IMR-90 (cell line): Measurements from ENCODE around the gene RAB11A. TPM values are rescaled to one million over a fixed set of nuclear protein-coding genes. Genes with fewer than 3 reads are reported as not detected.

ENCODE experiments used
- ATAC-seq: fragments of 200-7000 bp; cut with Tn5 transposase; 2 replicates; pipeline ENCODE4 v1.9.1; 2020; ENCODE audit warnings: low read depth, mild to moderate bottlenecking, moderate library complexity
- BruUV-seq: library from RNA; stranded (reverse); fragments of 400-500 nt; replicated peaks from 2 replicates; lab custom pipeline; 2021; lab: Mats Ljungman, UMichigan
- CTCF ChIA-PET: fragments of 300-600 bp; formaldehyde crosslinking; extraction: SDS; loops from one replicate; lab custom pipeline; 2021; ENCODE audit warnings: antibody characterized with exemption; lab: Yijun Ruan, JAX
- POLR2A ChIA-PET: fragments of 300-600 bp; sonication (Branson Sonifier 250); formaldehyde crosslinking; loops from one replicate; lab custom pipeline; 2022; ENCODE audit warnings: antibody characterized with exemption; ENCODE audit not compliant: unreplicated experiment; lab: Charles Lee
- DNase-seq: peaks from one replicate; pipeline ENCODE4 v3.0.0; 2013
- H2AFZ ChIP-seq: replicated peaks from 2 replicates; pipeline ENCODE3; 2013; ENCODE audit warnings: low read length, mild to moderate bottlenecking; ENCODE audit not compliant: poor library complexity
- H2AK5ac ChIP-seq: 2 replicates; pipeline ENCODE4 v1.6.1; 2013; ENCODE audit warnings: low read depth, low read length, inconsistent platforms
- H2AK9ac ChIP-seq: replicated peaks from 2 replicates; pipeline ENCODE3; 2013; ENCODE audit warnings: mild to moderate bottlenecking, low read depth, low read length, moderate library complexity; ENCODE audit not compliant: poor library complexity
- H2BK120ac ChIP-seq: 2 replicates; pipeline ENCODE4 v1.6.1; 2013; ENCODE audit warnings: low read depth, low read length, inconsistent platforms
- H2BK15ac ChIP-seq: 3 replicates; pipeline ENCODE4 v1.6.1; 2013; ENCODE audit warnings: low read depth, low read length, inconsistent platforms
- H2BK20ac ChIP-seq: 2 replicates; pipeline ENCODE4 v1.6.1; 2013; ENCODE audit warnings: low read depth, mild to moderate bottlenecking, inconsistent platforms, low read length, moderate library complexity
- H2BK5ac ChIP-seq: 2 replicates; pipeline ENCODE4 v1.6.1; 2013; ENCODE audit warnings: mild to moderate bottlenecking, low read depth, low read length, inconsistent platforms; ENCODE audit not compliant: poor library complexity, severe bottlenecking
- H3K14ac ChIP-seq: replicated peaks from 2 replicates; pipeline ENCODE4 v1.6.1; 2013; ENCODE audit warnings: low read depth, low read length, inconsistent platforms
- H3K18ac ChIP-seq: 2 replicates; pipeline ENCODE4 v1.6.1; 2013; ENCODE audit warnings: low read depth, low read length, control low read depth
- H3K23ac ChIP-seq: 2 replicates; pipeline ENCODE4 v1.6.1; 2013; ENCODE audit warnings: low read depth, low read length, inconsistent platforms
- H3K27ac ChIP-seq: 2 replicates; pipeline ENCODE4 v1.5.1; 2013; ENCODE audit warnings: mild to moderate bottlenecking, control low read depth, low read length; ENCODE audit not compliant: insufficient read depth
- H3K27me3 ChIP-seq: 2 replicates; pipeline ENCODE4 v1.6.1; 2013; ENCODE audit warnings: low read length; ENCODE audit not compliant: control insufficient read depth, insufficient read depth
- H3K36me3 ChIP-seq: 2 replicates; pipeline ENCODE4 v1.6.1; 2013; ENCODE audit warnings: low read length, mixed read lengths; ENCODE audit not compliant: control insufficient read depth, insufficient read depth
- H3K4ac ChIP-seq: 2 replicates; pipeline ENCODE4 v1.6.1; 2013; ENCODE audit warnings: low read depth, low read length, inconsistent platforms
- H3K4me1 ChIP-seq: 2 replicates; pipeline ENCODE4 v1.6.1; 2013; ENCODE audit warnings: low read length, mixed read lengths; ENCODE audit not compliant: control insufficient read depth, insufficient read depth
- H3K4me2 ChIP-seq: 2 replicates; pipeline ENCODE4 v1.6.1; 2013; ENCODE audit warnings: low read depth, mild to moderate bottlenecking, control low read depth, low read length, moderate library complexity
- H3K4me3 ChIP-seq: 2 replicates; pipeline ENCODE4 v1.5.1; 2013; ENCODE audit warnings: low read depth, mild to moderate bottlenecking, control low read depth, low read length, moderate library complexity; ENCODE audit not compliant: insufficient read depth
- H3K56ac ChIP-seq: 2 replicates; pipeline ENCODE4 v1.6.1; 2013; ENCODE audit warnings: low read length, inconsistent platforms; ENCODE audit not compliant: insufficient read depth; ENCODE audit errors: extremely low read depth
- H3K79me1 ChIP-seq, 2 experiments: 2 replicates each; pipeline ENCODE4 v1.6.1; 2013; ENCODE audit warnings: low read length in 2 of 2, inconsistent platforms in 1 of 2, low read depth in 1 of 2
- H3K9ac ChIP-seq: 2 replicates; pipeline ENCODE4 v1.6.1; 2013; ENCODE audit warnings: low read depth, low read length, control low read depth
- H3K9me1 ChIP-seq: 2 replicates; pipeline ENCODE4 v1.6.1; 2013; ENCODE audit warnings: low read length, inconsistent platforms; ENCODE audit not compliant: insufficient read depth
- H3K9me3 ChIP-seq: 2 replicates; pipeline ENCODE4 v1.6.1; 2013; ENCODE audit warnings: low read length; ENCODE audit not compliant: control insufficient read depth, insufficient read depth
- H4K20me1 ChIP-seq: 2 replicates; pipeline ENCODE4 v1.6.1; 2013; ENCODE audit warnings: low read length, inconsistent platforms; ENCODE audit not compliant: insufficient read depth
- H4K5ac ChIP-seq: 2 replicates; pipeline ENCODE4 v1.6.1; 2013; ENCODE audit warnings: mild to moderate bottlenecking, low read depth, low read length, control low read depth
- H4K8ac ChIP-seq, 2 experiments: 2 replicates each; pipeline ENCODE4 v1.6.1; 2013; ENCODE audit warnings: low read depth in 2 of 2, low read length in 2 of 2, control low read depth in 1 of 2, inconsistent platforms in 1 of 2
- H4K91ac ChIP-seq: 2 replicates; pipeline ENCODE4 v1.6.1; 2013; ENCODE audit warnings: low read depth, low read length, inconsistent platforms; ENCODE audit not compliant: insufficient read depth
- BHLHE40 ChIP-seq: fragments of 150-350 bp; IDR thresholded peaks from 2 replicates; pipeline ENCODE4 v1.6.1; 2016; ENCODE audit warnings: mild to moderate bottlenecking, low read depth, low read length
- CEBPB ChIP-seq: IDR thresholded peaks from 2 replicates; pipeline ENCODE4 v1.6.1; 2012; ENCODE audit warnings: low read depth, low read length, improper control_type of control experiment
- CHD1 ChIP-seq: IDR thresholded peaks from 2 replicates; pipeline ENCODE4 v1.6.1; 2012; ENCODE audit warnings: low read depth, low read length, improper control_type of control experiment
- CTCF ChIP-seq: conservative IDR thresholded peaks from 2 replicates; pipeline ENCODE4 v1.5.1; 2012; ENCODE audit warnings: mild to moderate bottlenecking, low read depth, low read length, improper control_type of control experiment
- ELK1 ChIP-seq: fragments of 150-350 bp; IDR thresholded peaks from 2 replicates; pipeline ENCODE4 v1.6.1; 2016; ENCODE audit warnings: low read depth, mild to moderate bottlenecking, low read length, moderate library complexity, borderline replicate concordance
- FOS ChIP-seq: fragments of 150-350 bp; IDR thresholded peaks from 2 replicates; pipeline ENCODE4 v1.6.1; 2016; ENCODE audit warnings: low read depth, low read length
- MAFK ChIP-seq: IDR thresholded peaks from 2 replicates; pipeline ENCODE4 v1.6.1; 2012; ENCODE audit warnings: low read depth, low read length, improper control_type of control experiment
- MAZ ChIP-seq: IDR thresholded peaks from 2 replicates; pipeline ENCODE4 v1.6.1; 2012; ENCODE audit warnings: low read depth, mild to moderate bottlenecking, low read length, improper control_type of control experiment, moderate library complexity, borderline replicate concordance
- MXI1 ChIP-seq: IDR thresholded peaks from 2 replicates; pipeline ENCODE4 v1.6.1; 2012; ENCODE audit warnings: low read depth, mild to moderate bottlenecking, low read length, moderate library complexity, borderline replicate concordance
- POLR2A ChIP-seq: IDR thresholded peaks from 2 replicates; pipeline ENCODE4 v1.6.1; 2012; ENCODE audit warnings: mild to moderate bottlenecking, low read depth, low read length
- RAD21 ChIP-seq: IDR thresholded peaks from 2 replicates; pipeline ENCODE4 v1.6.1; 2012; ENCODE audit warnings: low read length, improper control_type of control experiment
- RFX5 ChIP-seq: IDR thresholded peaks from 2 replicates; pipeline ENCODE4 v1.8.0; 2012; ENCODE audit warnings: low read depth, mild to moderate bottlenecking, low read length, moderate library complexity
- SMC3 ChIP-seq: fragments of 150-350 bp; IDR thresholded peaks from 2 replicates; pipeline ENCODE4 v1.6.1; 2016; ENCODE audit warnings: low read depth, mild to moderate bottlenecking, antibody characterized with exemption, low read length, moderate library complexity
- USF2 ChIP-seq: fragments of 150-350 bp; IDR thresholded peaks from 2 replicates; pipeline ENCODE4 v1.6.1; 2017; ENCODE audit warnings: mild to moderate bottlenecking, antibody characterized with exemption, low read length, low read depth
- WGBS, 2 experiments: methylation state at CpG; one replicate each; pipeline versions ENCODE4 v1.1.5 to v1.1.7; 2013; ENCODE audit warnings: missing lambda C conversion rate in 2 of 2; ENCODE audit not compliant: insufficient read length in 1 of 2; ENCODE audit errors: extremely low coverage in 2 of 2; 5-methylcytosine and 5-hydroxymethylcytosine counted together
- dilution Hi-C: fragments of 300-500 bp; cut with HindIII; formaldehyde crosslinking; loops from one replicate; pipeline ENCODE4 v1.14.3; 2018; ENCODE audit warnings: low sequenced_read_pairs; ENCODE audit not compliant: unreplicated experiment
- in situ Hi-C: fragments of 300-500 bp; cut with MboI; formaldehyde crosslinking; loops from 3 replicates; pipeline ENCODE4 v1.14.3; 2019; ENCODE audit warnings: low sequenced_read_pairs, inconsistent platforms, mixed read lengths
- intact Hi-C: fragments of 100-400 bp; cut with micrococcal nuclease; formaldehyde crosslinking; loops from 2 replicates; pipeline ENCODE4 v1.10.0; 2022
- polyA plus RNA-seq, 3 experiments: library from polyadenylated mRNA; depleted of rRNA; stranded (reverse); fragments of >200 nt; gene quantifications; 2 replicates each; pipeline ENCODE4 v1.2.3, GENCODE V29; 2012; ENCODE audit warnings: low replicate concordance in 1 of 3
- total RNA-seq: library from RNA; depleted of rRNA; stranded (reverse); fragments of >200 nt; gene quantifications from 2 replicates; pipeline ENCODE4 v1.2.3, GENCODE V29; 2012

RAB11A gene
- total and polyA plus RNA-seq, 2 of the 4 experiments (the other 2 are of a cell fraction), result 341 to 462 TPM

- ATAC-seq (peak; percentile 99), DNase-seq (peak; percentile 74)
- H3K4me2 ChIP-seq, result peak overlapping the region; percentile 29; the same call in 1 of the 2 replicates
- no peak overlapping the region for H3K4me3 ChIP-seq
- H4K5ac ChIP-seq, result no peak overlapping the region
- H3K79me1 ChIP-seq, result no peaks in the 10 kb centered on the region
- H2AK5ac ChIP-seq, result peak overlapping the region; percentile 61; the same call in 1 of the 2 replicates
- in situ Hi-C loops, result loop anchor here (25.0 kb wide), 1 partner anchor 570 kb away; the partner anchor contains the start of gene SNAPC5
- no peak overlapping the region for H3K4ac ChIP-seq
- POLR2A ChIA-PET, result no interaction called here
- H2BK20ac ChIP-seq, result no peak overlapping the region
- peaks cover 3% of the 10 kb centered on the region; the same call in 1 of the 2 replicates for H3K9me1 ChIP-seq
- WGBS, 2 experiments, result 9% methylated on average over 10 of the region's 16 CpGs; no CpG with 5 or more reads in 1 of the 2 experiments
- H2BK5ac ChIP-seq, result no peak overlapping the region
- H3K27me3 ChIP-seq, result no peaks in the 10 kb centered on the region
- H4K20me1 ChIP-seq, result peaks cover 9% of the 10 kb centered on the region; the same call in 1 of the 2 replicates
- H3K23ac ChIP-seq, result no peak overlapping the region
- dilution Hi-C loops, result no loop called here
- H2AFZ ChIP-seq, result peak overlapping the region; percentile 80
- no peak overlapping the region for H2BK120ac ChIP-seq
- intact Hi-C loops, result loop anchor here (1.0 to 2.0 kb wide), 2 partner anchors 274 to 372 kb away; no protein-coding TSS in a partner anchor
- no TSS peak for BruUV-seq
- no peak overlapping the region for H3K27ac ChIP-seq
- no peak overlapping the region for H2BK15ac ChIP-seq
- H2AK9ac ChIP-seq, result peak overlapping the region; percentile 89
- no peak overlapping the region for H3K56ac ChIP-seq
- no peak overlapping the region for H4K8ac ChIP-seq
- 0 out of 2 replicates have a peak, but pooled peaks cover 1% of the 10 kb centered on the region for H3K36me3 ChIP-seq
- peaks cover 5% of the 10 kb centered on the region; the same call in 1 of the 2 replicates for H3K4me1 ChIP-seq
- H3K9me3 ChIP-seq, result no peaks in the 10 kb centered on the region
- H3K18ac ChIP-seq, result no peak overlapping the region
- no peak overlapping the region for H3K14ac ChIP-seq
- no peak overlapping the region for H4K91ac ChIP-seq
- no peak overlapping the region for H3K9ac ChIP-seq
- CTCF ChIA-PET, result no interaction called here
- TF ChIP-seq MAFK (no peak), RFX5 (no peak), BHLHE40 (no peak), FOS (no peak), CEBPB (no peak), SMC3 (peak; percentile 62), ELK1 (no peak), MAZ (peak; percentile 33; the same call in 1 of the 2 replicates), MXI1 (no peak), RAD21 (peak; percentile 84), POLR2A (no peak), CHD1 (no peak), CTCF (peak; percentile 78), USF2 (no peak)
These were observed 47.5 kb downstream of the RAB11A start for GRCh38 chr15:65916664-65917406.
